H9 (cell line): Measurements from ENCODE around the gene DIP2C. TPM values are rescaled to one million over a fixed set of nuclear protein-coding genes. Genes with fewer than 3 reads are reported as not detected.

Experiments used
- DNase-seq: peaks from one replicate; pipeline ENCODE4 v3.0.0-alpha.2; 2017
- H2AFZ ChIP-seq: one replicate; pipeline ENCODE4 v1.6.1; 2013; ENCODE audit warnings: mild to moderate bottlenecking, low read length, control low read depth, moderate library complexity
- H2AK5ac ChIP-seq: 2 replicates; pipeline ENCODE4 v1.6.1; 2013; ENCODE audit warnings: low read length, control low read depth, mixed read lengths; ENCODE audit not compliant: insufficient read length
- H2BK120ac ChIP-seq: one replicate; pipeline ENCODE4 v1.6.1; 2013; ENCODE audit warnings: low read depth, mild to moderate bottlenecking, low read length, control low read depth, inconsistent platforms; ENCODE audit not compliant: poor library complexity, severe bottlenecking
- H2BK12ac ChIP-seq: 2 replicates; pipeline ENCODE4 v1.6.1; 2013; ENCODE audit warnings: low read length, control low read depth, mixed read lengths, low read depth; ENCODE audit not compliant: insufficient read length
- H2BK15ac ChIP-seq: 2 replicates; pipeline ENCODE4 v1.6.1; 2013; ENCODE audit warnings: low read depth, low read length, control low read depth
- H2BK20ac ChIP-seq: one replicate; pipeline ENCODE4 v1.6.1; 2013; ENCODE audit warnings: low read depth, mild to moderate bottlenecking, low read length, control low read depth, inconsistent platforms; ENCODE audit not compliant: poor library complexity, severe bottlenecking
- H2BK5ac ChIP-seq: 2 replicates; pipeline ENCODE4 v1.6.1; 2013; ENCODE audit warnings: low read length, control low read depth, mixed read lengths; ENCODE audit not compliant: insufficient read length
- H3K14ac ChIP-seq: 2 replicates; pipeline ENCODE4 v1.6.1; 2013; ENCODE audit warnings: low read length, control low read depth; ENCODE audit not compliant: insufficient read depth
- H3K18ac ChIP-seq: 2 replicates; pipeline ENCODE4 v1.6.1; 2013; ENCODE audit warnings: low read depth, mild to moderate bottlenecking, mixed read lengths, low read length, control low read depth; ENCODE audit not compliant: insufficient read length
- H3K23ac ChIP-seq: 2 replicates; pipeline ENCODE4 v1.6.1; 2013; ENCODE audit warnings: low read length, control low read depth, mixed read lengths, low read depth; ENCODE audit not compliant: insufficient read length
- H3K23me2 ChIP-seq: 2 replicates; pipeline ENCODE4 v1.6.1; 2013; ENCODE audit warnings: low read depth, mild to moderate bottlenecking, mixed read lengths, low read length, control low read depth; ENCODE audit not compliant: insufficient read length, poor library complexity, severe bottlenecking
- H3K27ac ChIP-seq: 2 replicates; pipeline ENCODE4 v1.5.1; 2013; ENCODE audit warnings: low read length, control low read depth, mixed read lengths, low read depth; ENCODE audit not compliant: insufficient read length
- H3K27me3 ChIP-seq: 2 replicates; pipeline ENCODE4 v1.6.1; 2013; ENCODE audit warnings: low read length, control low read depth, inconsistent platforms; ENCODE audit not compliant: insufficient read depth
- H3K4ac ChIP-seq: 2 replicates; pipeline ENCODE4 v1.6.1; 2013; ENCODE audit warnings: low read depth, mild to moderate bottlenecking, control low read depth, inconsistent platforms, low read length, moderate library complexity
- H3K4me1 ChIP-seq: 2 replicates; pipeline ENCODE4 v1.6.1; 2013; ENCODE audit warnings: low read length, control low read depth, inconsistent platforms; ENCODE audit not compliant: insufficient read depth
- H3K4me2 ChIP-seq: 2 replicates; pipeline ENCODE4 v1.6.1; 2013; ENCODE audit warnings: low read length, control low read depth, mixed read lengths; ENCODE audit not compliant: insufficient read length, insufficient read depth
- H3K56ac ChIP-seq: 2 replicates; pipeline ENCODE4 v1.6.1; 2013; ENCODE audit warnings: low read depth, mild to moderate bottlenecking, mixed read lengths, low read length, control low read depth; ENCODE audit not compliant: insufficient read length
- H3K79me1 ChIP-seq: 2 replicates; pipeline ENCODE4 v1.6.1; 2013; ENCODE audit warnings: low read depth, mild to moderate bottlenecking, moderate library complexity, low read length, control low read depth, inconsistent platforms; ENCODE audit not compliant: insufficient read depth, poor library complexity, severe bottlenecking
- H3K79me2 ChIP-seq: 2 replicates; pipeline ENCODE4 v1.6.1; 2013; ENCODE audit warnings: low read length, control low read depth, inconsistent platforms; ENCODE audit not compliant: insufficient read depth
- H3K9ac ChIP-seq: 2 replicates; pipeline ENCODE4 v1.6.1; 2013; ENCODE audit warnings: low read length, control low read depth, mixed read lengths; ENCODE audit not compliant: insufficient read length; ENCODE audit errors: extremely low read depth
- H3K9me3 ChIP-seq: one replicate; pipeline ENCODE4 v1.6.1; 2013; ENCODE audit warnings: low read depth, low read length, inconsistent platforms; ENCODE audit not compliant: control insufficient read depth
- H3T11ph ChIP-seq: one replicate; pipeline ENCODE4 v1.6.1; 2013; ENCODE audit warnings: mild to moderate bottlenecking, low read length, control low read depth, inconsistent platforms
- H4K20me1 ChIP-seq: one replicate; pipeline ENCODE4 v1.6.1; 2013; ENCODE audit not compliant: control insufficient read depth, insufficient read length, insufficient read depth
- H4K5ac ChIP-seq: 2 replicates; pipeline ENCODE4 v1.6.1; 2013; ENCODE audit warnings: low read depth, mild to moderate bottlenecking, mixed read lengths, low read length, control low read depth; ENCODE audit not compliant: insufficient read length
- H4K8ac ChIP-seq: replicated peaks from 2 replicates; pipeline ENCODE4 v1.6.1; 2013; ENCODE audit warnings: low read length, control low read depth, mixed read lengths, low read depth; ENCODE audit not compliant: insufficient read length
- H4K91ac ChIP-seq: 2 replicates; pipeline ENCODE4 v1.6.1; 2013; ENCODE audit warnings: low read depth, mild to moderate bottlenecking, moderate library complexity, mixed read lengths, low read length, control low read depth; ENCODE audit not compliant: insufficient read length
- H3K27ac Mint-ChIP-seq, 3 experiments: 2 replicates in 2 of 3; 3 replicates in 1 of 3; pipeline ENCODE4 v1.8.0; 2020 to 2021; ENCODE audit warnings: mixed read lengths in 3 of 3, mild to moderate bottlenecking in 1 of 3, moderate library complexity in 1 of 3
- H3K27me3 Mint-ChIP-seq: 2 replicates; pipeline ENCODE4 v1.8.0; 2021; ENCODE audit warnings: low read depth, mild to moderate bottlenecking, moderate library complexity, mixed read lengths
- H3K36me3 Mint-ChIP-seq, 3 experiments: 2 replicates in 2 of 3; 3 replicates in 1 of 3; pipeline ENCODE4 v1.8.0; 2020 to 2021; ENCODE audit warnings: low read depth in 3 of 3, mixed read lengths in 3 of 3; ENCODE audit not compliant: insufficient read depth in 1 of 3
- H3K4me1 Mint-ChIP-seq, 2 experiments: 2 replicates each; pipeline ENCODE4 v1.8.0; 2020; ENCODE audit warnings: mixed read lengths in 2 of 2
- H3K4me3 Mint-ChIP-seq, 2 experiments: 2 replicates in 1 of 2; 3 replicates in 1 of 2; pipeline ENCODE4 v1.8.0; 2020 to 2021; ENCODE audit warnings: mild to moderate bottlenecking in 2 of 2, mixed read lengths in 2 of 2, moderate library complexity in 1 of 2
- H3K9me3 Mint-ChIP-seq, 2 experiments: 2 replicates in 1 of 2; 3 replicates in 1 of 2; pipeline ENCODE4 v1.8.0; 2020; ENCODE audit warnings: mild to moderate bottlenecking in 2 of 2, mixed read lengths in 2 of 2, moderate library complexity in 1 of 2
- WGBS: extraction: QIAGEN DNeasy Blood & Tissue Kit; methylation state at CpG from one replicate; pipeline ENCODE4 v1.1.7; 2013; ENCODE audit warnings: missing lambda C conversion rate, low lambda C conversion rate, mixed read lengths; ENCODE audit not compliant: insufficient read length; ENCODE audit errors: extremely low coverage; 5-methylcytosine and 5-hydroxymethylcytosine counted together
- total RNA-seq: library from RNA; stranded (reverse); gene quantifications from 2 replicates; pipeline ENCODE4 v1.2.1, GENCODE V29; 2021
- TF ChIP-seq, protein P1 (sequence below): fragments of 200-600 bp; sonication (generic); conservative IDR thresholded peaks from 3 replicates; pipeline ENCODE4 v1.8.0; 2021; ENCODE audit warnings: antibody characterized with exemption, mild to moderate bottlenecking

The DIP2C gene
- total RNA-seq, 1 experiment from 2014 or later, result 7.9 TPM

DNA sequence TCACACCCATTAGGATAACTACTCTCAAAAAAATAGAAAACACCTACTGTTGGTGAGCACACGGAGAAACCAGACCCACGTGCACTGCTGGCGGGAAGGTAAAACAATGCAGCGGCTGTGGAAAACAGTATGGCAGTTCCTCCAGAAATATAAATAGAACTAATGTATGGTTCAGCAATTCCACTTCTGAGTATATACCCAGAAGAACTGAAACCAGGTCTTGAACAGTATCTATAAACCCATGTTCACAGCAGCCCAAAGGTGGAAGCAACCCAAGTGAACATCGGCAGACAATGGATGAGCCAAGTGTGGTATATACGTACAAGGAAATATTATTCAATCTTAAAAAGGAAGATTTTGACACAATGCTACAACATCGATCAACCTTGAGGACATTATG is 389.5 kb downstream of the DIP2C start:
- H4K5ac ChIP-seq, result no peak overlapping the region
- no peaks in the 10 kb centered on the region for H3K23me2 ChIP-seq
- no peak overlapping the region for H3K27ac Mint-ChIP-seq
- no CpG with 5 or more reads among the region's 7 CpGs for WGBS
- peaks cover 0 to 9% (median 7%) of the 10 kb centered on the region in 3 experiments; a peak in 3 of 7 replicates for H3K36me3 Mint-ChIP-seq
- no peak overlapping the region for H3K56ac ChIP-seq
- H3K9ac ChIP-seq, result no peak overlapping the region
- no peaks in the 10 kb centered on the region for H3K9me3 ChIP-seq
- H3K79me1 ChIP-seq, result no peaks in the 10 kb centered on the region
- H2BK12ac ChIP-seq, result no peak overlapping the region
- no peak overlapping the region for H3K14ac ChIP-seq
- no peak overlapping the region for H3K27ac ChIP-seq
- H2AFZ ChIP-seq, result no peak overlapping the region
- H4K20me1 ChIP-seq, result no peaks in the 10 kb centered on the region
- no peak overlapping the region for H3K23ac ChIP-seq
- H3K4me2 ChIP-seq, result no peak overlapping the region
- H2BK15ac ChIP-seq, result no peak overlapping the region
- H3K27me3 Mint-ChIP-seq, result no peaks in the 10 kb centered on the region
- H2BK120ac ChIP-seq, result no peak overlapping the region
- no peak overlapping the region for H4K8ac ChIP-seq
- H2BK20ac ChIP-seq, result no peak overlapping the region
- H3K4ac ChIP-seq, result no peak overlapping the region
- H4K91ac ChIP-seq, result no peak overlapping the region
- H3T11ph ChIP-seq, result no peak overlapping the region
- TF ChIP-seq, protein P1, sequence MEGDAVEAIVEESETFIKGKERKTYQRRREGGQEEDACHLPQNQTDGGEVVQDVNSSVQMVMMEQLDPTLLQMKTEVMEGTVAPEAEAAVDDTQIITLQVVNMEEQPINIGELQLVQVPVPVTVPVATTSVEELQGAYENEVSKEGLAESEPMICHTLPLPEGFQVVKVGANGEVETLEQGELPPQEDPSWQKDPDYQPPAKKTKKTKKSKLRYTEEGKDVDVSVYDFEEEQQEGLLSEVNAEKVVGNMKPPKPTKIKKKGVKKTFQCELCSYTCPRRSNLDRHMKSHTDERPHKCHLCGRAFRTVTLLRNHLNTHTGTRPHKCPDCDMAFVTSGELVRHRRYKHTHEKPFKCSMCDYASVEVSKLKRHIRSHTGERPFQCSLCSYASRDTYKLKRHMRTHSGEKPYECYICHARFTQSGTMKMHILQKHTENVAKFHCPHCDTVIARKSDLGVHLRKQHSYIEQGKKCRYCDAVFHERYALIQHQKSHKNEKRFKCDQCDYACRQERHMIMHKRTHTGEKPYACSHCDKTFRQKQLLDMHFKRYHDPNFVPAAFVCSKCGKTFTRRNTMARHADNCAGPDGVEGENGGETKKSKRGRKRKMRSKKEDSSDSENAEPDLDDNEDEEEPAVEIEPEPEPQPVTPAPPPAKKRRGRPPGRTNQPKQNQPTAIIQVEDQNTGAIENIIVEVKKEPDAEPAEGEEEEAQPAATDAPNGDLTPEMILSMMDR, result no peak
- no peaks in the 10 kb centered on the region; the same call in 1 of the 2 replicates for H3K27me3 ChIP-seq
- no peaks in the 10 kb centered on the region for H3K4me1 Mint-ChIP-seq
- H3K18ac ChIP-seq, result no peak overlapping the region
- no peaks in the 10 kb centered on the region for H3K79me2 ChIP-seq
- peaks cover 0 to 2% of the 10 kb centered on the region in 2 experiments; a peak in 1 of 5 replicates for H3K9me3 Mint-ChIP-seq
- no peak overlapping the region for H2AK5ac ChIP-seq
- DNase-seq, result no peak
- H3K4me3 Mint-ChIP-seq, result no peak overlapping the region
- no peak overlapping the region for H2BK5ac ChIP-seq
- no peaks in the 10 kb centered on the region for H3K4me1 ChIP-seq
